MV-4-11 (cell line): Measurements from ENCODE around the gene FHOD3.
"Not testable (repeated sequence)": the region's sequence is repeated elsewhere in the genome, so short reads cannot be mapped to it uniquely, and the experiment has no call there.

Experiments
- DNase-seq: peaks from one replicate; lab custom pipeline; 2025; lab: John Stamatoyannopoulos, UW

The FHOD3 gene

GRCh38 chr18:36551274-36551673 lies 253.8 kb downstream of the FHOD3 start:
- DNase-seq = not testable (repeated sequence)

DNA sequence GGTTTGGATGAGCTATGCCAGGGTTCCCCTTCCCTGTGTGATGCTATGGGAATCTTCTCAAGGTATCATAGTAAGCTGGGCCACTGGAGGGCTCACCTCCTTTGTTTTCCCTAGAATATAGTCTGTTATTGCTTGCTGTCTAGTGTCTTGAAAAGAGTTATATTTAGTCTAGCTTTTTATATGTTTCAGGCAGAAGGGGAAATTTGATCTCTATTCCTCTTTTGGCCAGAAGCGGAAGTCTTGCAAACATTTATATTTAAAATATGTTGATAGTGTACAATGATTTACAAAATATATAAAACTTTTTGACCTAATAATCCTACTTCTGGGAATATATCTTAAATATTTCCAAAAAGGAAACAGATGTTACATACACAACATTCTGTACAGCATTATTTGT lies 260.7 kb downstream of the FHOD3 start:
- peak; percentile 49 for DNase-seq

GRCh38 chr18:36559149-36559857 lies 261.8 kb downstream of the FHOD3 start:
- DNase-seq = no peak

GRCh38 chr18:36560187-36560586 lies 262.7 kb downstream of the FHOD3 start:
- no peak for DNase-seq

GRCh38 chr18:36561046-36561445 lies 263.5 kb downstream of the FHOD3 start:
- DNase-seq = no peak

GRCh38 chr18:36564841-36565240 lies 267.3 kb downstream of the FHOD3 start:
- DNase-seq = no peak

DNA sequence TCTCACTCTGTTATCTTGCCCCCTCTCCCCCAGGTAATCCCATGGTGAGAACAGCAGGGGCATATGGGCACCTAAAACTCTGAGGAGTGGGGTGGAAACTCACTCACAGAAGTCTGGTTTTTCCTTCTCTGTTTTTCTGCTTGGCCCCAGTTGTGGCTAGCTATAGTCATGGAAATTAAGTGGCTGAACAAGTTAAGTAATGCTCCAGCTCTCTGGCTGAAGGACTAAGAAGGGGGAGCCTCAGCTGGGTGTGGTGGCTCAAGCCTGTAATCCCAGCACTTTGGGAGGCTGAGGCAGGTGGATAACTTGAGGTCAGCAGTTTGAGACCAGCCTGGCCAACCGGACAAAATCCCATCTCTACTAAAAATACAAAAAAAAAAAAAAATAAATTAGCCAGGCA lies 270.3 kb downstream of the FHOD3 start:
- no peak for DNase-seq

DNA sequence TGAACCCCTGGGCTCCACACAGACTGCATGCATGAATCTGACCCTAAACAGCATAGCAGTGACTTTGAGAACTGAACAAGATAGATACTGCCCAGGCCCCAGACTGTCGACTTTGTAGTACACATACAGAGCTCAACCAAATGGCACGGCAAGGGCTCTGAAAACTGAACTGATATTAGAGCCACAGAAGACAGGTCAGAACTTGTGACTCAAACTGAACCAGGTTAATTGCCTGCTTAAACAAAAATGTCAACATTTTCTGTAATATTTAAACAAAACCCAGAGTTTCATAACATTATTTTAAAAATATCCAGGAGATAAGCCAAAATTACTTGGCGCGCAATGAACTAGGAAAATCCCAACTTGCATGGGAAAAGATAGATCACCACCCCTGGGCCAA lies 271.0 kb downstream of the FHOD3 start:
- no peak for DNase-seq

DNA sequence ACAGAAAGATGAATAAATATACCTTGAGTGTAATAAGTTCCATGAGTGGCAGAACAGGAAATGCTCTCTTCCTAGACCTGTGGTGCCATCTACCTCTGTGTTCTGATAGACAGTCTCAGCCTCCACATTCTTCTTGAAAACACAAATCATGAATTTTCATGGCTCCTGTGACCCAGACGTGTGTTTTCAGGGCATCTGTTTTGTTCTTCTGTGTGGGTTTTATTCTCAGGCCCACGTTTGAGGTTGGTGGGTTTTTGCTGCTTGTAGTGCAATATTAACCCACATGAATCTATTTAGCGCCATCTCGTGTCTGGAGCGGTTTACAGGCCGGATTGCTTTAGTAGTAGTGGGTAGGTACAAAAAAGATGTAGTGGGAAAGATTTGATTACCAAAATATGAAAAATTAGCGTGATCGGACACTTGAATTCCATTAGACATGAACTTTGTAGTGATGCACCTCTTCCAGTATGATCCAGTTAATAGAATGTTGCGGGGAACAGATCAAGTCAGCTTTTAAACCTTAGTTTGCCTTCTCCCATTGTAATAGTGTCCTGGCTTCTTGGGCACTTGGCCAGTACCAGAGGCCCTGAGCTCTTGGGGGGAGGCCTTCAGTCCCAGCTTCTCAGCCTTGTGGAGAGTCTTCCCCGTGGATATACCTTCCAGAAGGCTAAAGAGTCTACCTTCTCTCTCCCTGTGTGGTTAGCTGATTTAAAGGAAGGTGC lies 274.8 kb downstream of the FHOD3 start:
- peak; percentile 19 for DNase-seq

GRCh38 chr18:36576339-36576738 lies 278.8 kb downstream of the FHOD3 start:
- peak; percentile 11 for DNase-seq

GRCh38 chr18:36578871-36579710 lies 281.6 kb downstream of the FHOD3 start:
- DNase-seq = no peak

GRCh38 chr18:36580266-36580665 lies 282.8 kb downstream of the FHOD3 start:
- DNase-seq = no peak

- no peak for DNase-seq
These were observed 283.6 kb downstream of the FHOD3 start for GRCh38 chr18:36580874-36581750.

DNA sequence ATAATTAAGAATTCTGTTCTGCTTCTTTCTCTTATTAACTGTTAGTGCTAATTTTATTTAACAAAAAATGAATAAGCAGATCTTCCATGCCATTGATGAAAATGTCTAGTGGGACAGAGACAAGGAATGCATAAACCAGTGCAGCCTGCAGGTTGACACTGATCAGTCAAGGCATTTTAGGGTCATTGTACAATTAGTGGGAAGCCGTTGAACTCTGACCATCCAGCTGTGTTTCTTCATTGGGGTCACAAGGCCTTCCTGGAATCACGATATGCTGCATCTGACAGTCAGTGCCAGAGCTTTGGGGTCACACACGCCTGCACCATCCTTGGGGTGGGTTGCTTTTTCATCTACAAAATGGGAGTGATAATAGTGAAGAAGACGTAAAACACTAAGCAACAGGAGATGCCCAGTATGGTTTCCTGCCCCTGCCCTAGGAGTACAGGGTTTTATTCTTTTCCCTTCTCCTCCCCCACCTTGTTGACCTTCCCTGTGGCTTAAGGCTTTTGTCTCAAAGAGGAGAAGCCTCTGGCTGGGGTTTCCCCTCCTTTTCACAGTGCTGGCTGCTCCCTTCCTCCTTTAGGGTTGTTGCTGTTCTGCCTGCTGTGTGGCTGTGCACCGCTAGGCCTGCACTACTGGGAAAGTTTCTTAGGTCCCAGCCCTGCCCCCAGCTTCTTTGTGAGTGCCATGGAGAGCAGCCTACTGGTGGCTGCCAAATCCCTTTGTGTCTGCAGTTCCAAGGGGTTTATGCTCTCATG lies 285.7 kb downstream of the FHOD3 start:
- peak; percentile 3 for DNase-seq

- no peak for DNase-seq
These were observed 292.5 kb downstream of the FHOD3 start for GRCh38 chr18:36589857-36590543.

DNA sequence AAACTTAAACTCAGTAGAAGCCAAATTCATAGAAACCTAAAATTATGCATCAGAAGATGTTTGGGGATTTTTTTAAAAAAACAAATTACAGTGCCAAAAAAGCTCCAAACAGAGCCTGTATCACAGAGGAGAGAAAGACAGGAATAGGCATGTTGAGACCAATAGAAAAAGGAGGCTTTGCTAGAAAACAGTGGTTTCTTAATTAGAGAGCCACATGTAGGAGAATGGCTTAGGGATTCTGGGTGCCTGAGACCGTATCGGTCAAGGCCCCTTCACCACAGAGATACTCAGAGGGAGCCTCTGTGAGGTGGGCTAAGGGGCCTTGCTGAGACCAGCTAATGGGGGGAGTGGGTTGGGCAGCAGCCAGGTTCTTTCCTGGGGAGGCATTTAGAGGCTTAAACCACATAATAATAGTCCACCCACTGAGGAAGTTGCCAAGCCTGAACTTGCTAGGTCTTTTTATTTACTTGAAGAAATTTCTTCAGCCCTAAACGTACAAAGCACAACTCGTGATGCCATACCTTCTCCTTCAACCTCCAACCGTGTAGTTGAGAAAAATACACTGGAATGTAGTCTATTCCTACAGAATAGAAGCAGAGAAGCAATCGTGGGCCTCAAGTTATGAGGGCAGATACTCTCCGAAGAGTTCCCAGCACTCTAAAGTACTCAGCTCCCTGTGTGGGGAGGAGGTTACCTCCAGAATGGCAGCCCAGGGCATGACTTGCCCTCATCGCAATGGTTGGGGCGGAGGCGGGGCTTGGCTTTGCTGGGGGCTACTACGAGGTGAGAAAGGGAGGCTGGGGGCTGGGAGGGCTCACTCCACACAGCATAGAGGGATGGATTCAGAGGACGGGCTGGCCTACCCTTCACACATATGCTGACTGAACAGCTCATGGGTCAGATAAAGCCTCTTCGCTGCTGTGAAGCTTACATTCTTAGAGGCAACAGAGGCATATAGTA lies 293.4 kb downstream of the FHOD3 start:
- no peak for DNase-seq

GRCh38 chr18:36592282-36592681 lies 294.8 kb downstream of the FHOD3 start:
- DNase-seq = no peak

DNA sequence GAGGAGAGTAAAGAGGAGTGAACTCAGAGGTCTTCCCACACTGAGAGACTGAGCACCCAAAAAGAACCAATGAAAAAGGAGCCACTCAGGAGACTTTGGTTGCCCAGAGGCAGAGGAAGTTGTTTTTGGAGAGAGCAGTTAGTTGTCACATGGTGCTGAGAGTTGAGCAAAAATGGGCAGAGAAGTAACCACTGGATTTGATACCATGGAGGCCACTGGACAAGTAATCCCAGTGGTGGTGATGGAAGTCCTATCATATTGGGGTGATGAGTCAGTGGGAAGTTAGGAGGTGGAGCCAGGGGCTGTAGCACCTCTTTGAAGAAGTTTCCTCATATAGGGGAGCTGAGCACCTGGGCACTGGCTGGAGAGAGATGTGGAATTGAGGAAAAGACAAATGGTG lies 295.5 kb downstream of the FHOD3 start:
- peak; percentile 3 for DNase-seq

DNA sequence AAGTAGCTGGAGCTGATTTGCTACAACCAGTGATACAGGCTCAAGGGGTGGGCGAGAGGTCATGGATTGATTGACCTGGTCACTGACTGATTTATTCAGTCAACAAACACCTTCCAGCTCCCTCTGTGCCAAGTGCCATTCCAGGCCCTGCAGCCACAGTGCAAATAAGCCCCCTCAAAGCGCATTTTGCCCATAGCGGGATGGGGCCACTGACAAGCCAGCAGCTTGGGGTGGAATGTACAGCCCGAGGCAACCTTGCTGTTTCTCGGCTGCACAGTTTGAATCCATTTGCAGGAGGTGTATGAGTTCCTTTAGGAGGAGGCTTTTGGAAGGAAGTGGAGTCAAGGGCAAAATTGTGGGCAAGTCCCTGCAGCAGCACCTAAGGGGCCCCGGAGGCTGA lies 296.1 kb downstream of the FHOD3 start:
- DNase-seq = no peak
